Pancreas (tissue), 10 donors: ENCODE results near the gene ST7. TPM values are rescaled to one million over a fixed set of nuclear protein-coding genes. Genes with fewer than 3 reads are reported as not detected.

Experiments used
- ATAC-seq, 4 donors: fragments of 200-7000 bp; cut with Tn5 transposase; one replicate each; pipeline versions ENCODE4 v1.8.0 to v1.9.1; 2020; ENCODE audit warnings: mild to moderate bottlenecking in 4 of 4, moderate library complexity in 4 of 4
- DNase-seq, 6 donors: peaks; one replicate each; pipeline ENCODE4 v3.0.0-alpha.2; 2020
- FAIRE-seq: peaks from 2 replicates; lab custom pipeline; 2012; peaks lifted over from hg19 to GRCh38; lab: Jason Lieb, UNC
- H3K27ac ChIP-seq, 4 donors: fragments of 200-600 bp; sonication (generic); 1 replicate in 3 of 4; 2 replicates in 1 of 4; pipeline versions ENCODE4 v1.5.0 to v1.8.0; 2020
- H3K27me3 ChIP-seq, 4 donors: fragments of 200-600 bp; one replicate each; pipeline ENCODE4 v1.8.0; 2021
- H3K36me3 ChIP-seq, 3 donors: fragments of 200-600 bp; sonication (generic) in 1 of 3; one replicate each; pipeline versions ENCODE4 v1.5.0 to v1.8.0; 2020 to 2021
- H3K4me1 ChIP-seq, 3 donors: fragments of 200-600 bp; one replicate each; pipeline ENCODE4 v1.8.0; 2021
- H3K4me3 ChIP-seq, 4 donors: fragments of 200-600 bp; sonication (generic) in 2 of 4; one replicate each; pipeline versions ENCODE4 v1.5.0 to v1.8.0; 2020 to 2021
- H3K9me3 ChIP-seq, 4 donors: fragments of 200-600 bp; one replicate each; pipeline ENCODE4 v1.8.0; 2021
- CTCF ChIP-seq, 4 donors: fragments of 200-600 bp; sonication (generic) in 3 of 4; IDR thresholded peaks; one replicate each; pipeline versions ENCODE4 v1.5.0 to v1.8.0; 2021; ENCODE audit warnings: antibody characterized with exemption in 4 of 4
- WGBS, 2 donors: extraction: QIAGEN DNeasy Blood & Tissue Kit; methylation state at CpG; one replicate each; pipeline ENCODE4 v1.1.7; 2013; 5-methylcytosine and 5-hydroxymethylcytosine counted together
- intact Hi-C, 3 donors: fragments of 100-400 bp; cut with DNase I; formaldehyde crosslinking; loops; one replicate each; pipeline versions ENCODE4 v1.11.1 to v1.14.2; 2022
- polyA plus RNA-seq, 2 donors: library from polyadenylated mRNA; stranded (reverse); fragments of 200-250 nt; gene quantifications; one replicate each; pipeline ENCODE4 v1.2.3, GENCODE V29; 2013
- total RNA-seq, 6 donors: library from RNA; stranded (reverse); fragmentation: NEBNext Ultra II Directional in 4 of 6; extraction: Animal tissue kit (Norgen Biotek cat#: 25700) in 4 of 6; gene quantifications; one replicate each; pipeline versions ENCODE4 v1.2.1 to v1.2.4, GENCODE V29; 2021 to 2023
- donor health status: healthy with polysubstance abuse.
- donor health status: DM: no; HTN: no; CAD: no; lungs with moderate emphysema.
- donor health status: DM: no; HTN: no; CAD: no.
- donor health status: control.
- donor health status: control.
- donor health status: Bipolar disorder and iron deficiency.
- donor health status: DM: yes; HTN: yes; CAD: no.
- donor health status: DM: no; HTN: no; CAD: no.
- donor health status: DM: no; HTN: no; CAD: no.
- donor health status: DM: yes; HTN: yes; CAD: no.

The ST7 gene
- total and polyA plus RNA-seq, 8 donors = 8.2 to 20.2 (median 17.1) TPM

GRCh38 chr7:117188376-117188775, 235.1 kb downstream of the ST7 start:
- Histone ChIP-seq H3K27me3 (no peaks in the 10 kb centered on the region), H3K4me1 (no peaks in the 10 kb centered on the region), H3K4me3 (no peak overlapping the region), H3K36me3 (peaks cover 0 to 7% (median 0%) of the 10 kb centered on the region in 3 donors), H3K9me3 (no peaks in the 10 kb centered on the region), H3K27ac (no peak overlapping the region)
- intact Hi-C loops = no loop called here
- TF ChIP-seq CTCF (IDR thresholded peaks at IDR 0.05) = no peak
- FAIRE-seq = no peak
- no peak for DNase-seq
- ATAC-seq = no peak

- no peak for FAIRE-seq
Measured at GRCh38 chr7:117188949-117189592, 235.8 kb downstream of the ST7 start.

DNA sequence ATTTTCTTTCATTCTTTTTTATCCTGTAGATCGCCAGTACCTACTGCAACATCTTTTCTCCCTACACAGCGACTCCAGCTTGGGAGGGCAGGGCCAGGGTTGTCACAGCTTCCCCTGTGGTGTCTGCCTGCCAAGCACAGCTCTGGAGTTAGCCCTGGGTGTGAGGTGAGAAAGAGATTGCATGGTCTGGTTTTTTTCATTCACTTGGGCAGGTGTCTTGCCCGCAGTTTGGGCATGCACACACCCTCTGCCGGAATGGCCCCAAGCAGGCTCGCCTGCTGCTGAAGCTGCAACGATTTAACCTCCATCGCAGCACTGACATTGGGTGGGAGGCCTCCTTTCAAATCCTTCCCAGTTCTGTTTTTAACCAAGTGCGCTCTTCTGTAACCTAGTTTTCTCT, 236.8 kb downstream of the ST7 start:
- intact Hi-C loops = no loop called here
- Histone ChIP-seq H3K27me3 (no peaks in the 10 kb centered on the region), H3K36me3 (peaks cover 0 to 7% (median 0%) of the 10 kb centered on the region in 3 donors), H3K27ac (no peak overlapping the region), H3K9me3 (no peaks in the 10 kb centered on the region), H3K4me1 (no peaks in the 10 kb centered on the region), H3K4me3 (no peak overlapping the region)
- WGBS, 2 donors = 95% methylated on average over 8 of the region's 8 CpGs
- ATAC-seq = no peak
- no peak for FAIRE-seq
- TF ChIP-seq CTCF (IDR thresholded peaks at IDR 0.05) = no peak
- DNase-seq = no peak

More at GRCh38 chr7:117188949-117189592, 235.8 kb downstream of the ST7 start:
- DNase-seq (no peak), ATAC-seq (no peak)
- Histone ChIP-seq H3K27me3 (no peaks in the 10 kb centered on the region), H3K36me3 (peaks cover 0 to 7% (median 0%) of the 10 kb centered on the region in 3 donors), H3K9me3 (no peaks in the 10 kb centered on the region), H3K27ac (no peak overlapping the region), H3K4me3 (no peak overlapping the region), H3K4me1 (no peaks in the 10 kb centered on the region)
- intact Hi-C loops = no loop called here
- TF ChIP-seq CTCF (IDR thresholded peaks at IDR 0.05) = no peak
- 91% methylated on average over 5 of the region's 5 CpGs for WGBS, 2 donors

GRCh38 chr7:117190746-117191435, 237.6 kb downstream of the ST7 start:
- WGBS, 2 donors = 93 to 96% methylated on average over 9 of the region's 9 CpGs

More at GRCh38 chr7:117190746-117191435, 237.6 kb downstream of the ST7 start:
- no peak for TF ChIP-seq CTCF (IDR thresholded peaks at IDR 0.05)
- Histone ChIP-seq H3K36me3 (peaks cover 0 to 7% (median 0%) of the 10 kb centered on the region in 3 donors), H3K27me3 (no peaks in the 10 kb centered on the region), H3K4me3 (no peak overlapping the region), H3K27ac (no peak overlapping the region), H3K4me1 (no peaks in the 10 kb centered on the region), H3K9me3 (no peaks in the 10 kb centered on the region)
- ATAC-seq = no peak
- intact Hi-C loops = no loop called here
- no peak for DNase-seq
- FAIRE-seq = no peak
